Suprapubic skin (tissue), 4 donors: ENCODE results near the gene MEF2C.

Source experiments
- CTCF ChIP-seq, 2 donors: fragments of 200-600 bp in 1 of 2; fragments of 450-650 bp in 1 of 2; sonication (generic) in 1 of 2; IDR thresholded peaks; one replicate each; pipeline ENCODE4 v1.5.1; 2016 to 2019; ENCODE audit warnings: antibody characterized with exemption in 2 of 2, mild to moderate bottlenecking in 1 of 2, moderate library complexity in 1 of 2
- EP300 ChIP-seq: sonication (generic); formaldehyde crosslinking; IDR thresholded peaks from one replicate; pipeline ENCODE4 v1.6.1; 2017; ENCODE audit warnings: antibody characterized with exemption
- POLR2A ChIP-seq, 2 donors: fragments of 450-650 bp; IDR thresholded peaks; one replicate each; pipeline ENCODE4 v1.6.1; 2017; ENCODE audit warnings: antibody characterized with exemption in 2 of 2, mild to moderate bottlenecking in 2 of 2, moderate library complexity in 2 of 2
- POLR2AphosphoS5 ChIP-seq, 3 donors: sonication (generic); formaldehyde crosslinking; IDR thresholded peaks; one replicate each; pipeline ENCODE4 v1.6.1; 2017; ENCODE audit warnings: antibody characterized with exemption in 3 of 3

- TF ChIP-seq CTCF (IDR thresholded peaks at IDR 0.05) = no peak
- TF ChIP-seq POLR2A (IDR thresholded peaks at IDR 0.05) = no peak
- TF ChIP-seq POLR2AphosphoS5 (IDR thresholded peaks at IDR 0.05) = no peak
- no peak for TF ChIP-seq EP300
Measured at GRCh38 chr5:88886746-88887341, 3.9 kb upstream of the MEF2C start.
